DND-41 (cell line): ENCODE measurements around the gene AGPAT4.

Source experiments
- CTCF ChIP-seq: IDR thresholded peaks from 2 replicates; pipeline ENCODE4 v1.5.1; 2012; ENCODE audit warnings: borderline replicate concordance, low read length, moderate library complexity, mild to moderate bottlenecking; ENCODE audit not compliant: poor library complexity, severe bottlenecking; ENCODE audit errors: extremely low read depth
- EZH2 ChIP-seq: IDR thresholded peaks from 3 replicates; pipeline ENCODE4 v1.6.1; 2012; ENCODE audit warnings: borderline replicate concordance, low read depth, mild to moderate bottlenecking, moderate library complexity, low read length, inconsistent platforms; ENCODE audit not compliant: severe bottlenecking

- TF ChIP-seq CTCF: no peak
- TF ChIP-seq EZH2: no peak
These were observed 107.2 kb downstream of the AGPAT4 start for GRCh38 chr6:161166677-161167076.
